Activated naive CD4-positive, alpha-beta T cell (primary cell): ENCODE measurements around the gene ZCCHC8.
"Not testable (repeated sequence)": the region's sequence is repeated elsewhere in the genome, so short reads cannot be mapped to it uniquely, and the experiment has no call there.

Source experiments
- DNase-seq, 4 experiments: peaks; one replicate each; lab custom pipeline; 2025; lab: John Stamatoyannopoulos, UW

Gene ZCCHC8

GRCh38 chr12:122508163-122508562 is 7.4 kb upstream of the ZCCHC8 start:
- DNase-seq = no peak

DNA sequence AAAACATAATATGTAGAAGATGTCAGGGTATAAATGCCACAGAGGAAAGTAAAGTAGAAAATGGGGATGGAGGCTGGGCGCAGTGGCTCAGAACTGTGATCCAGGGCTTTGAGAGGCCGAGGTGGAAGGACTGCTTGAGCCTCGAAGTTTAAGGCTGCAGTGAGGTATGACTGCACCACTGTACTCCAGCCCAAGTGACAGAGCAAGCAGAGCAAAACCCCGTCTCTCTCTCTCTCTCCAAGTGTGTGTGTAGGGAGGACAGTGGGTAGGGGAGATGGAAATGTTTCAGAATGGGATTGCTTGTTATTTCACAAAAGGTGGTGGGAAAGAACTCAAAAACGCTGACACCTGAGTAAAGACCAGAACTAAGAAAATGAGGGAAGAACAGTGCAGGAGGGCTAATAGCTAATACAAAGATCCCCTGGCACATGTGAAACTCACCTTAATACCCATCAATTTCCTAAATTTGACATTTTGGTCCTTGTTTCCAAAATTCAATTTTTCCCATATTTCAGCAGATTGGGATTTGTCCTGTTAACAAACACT is 5.7 kb upstream of the ZCCHC8 start:
- no peak for DNase-seq

GRCh38 chr12:122505419-122506051 is 4.8 kb upstream of the ZCCHC8 start:
- no peak for DNase-seq

GRCh38 chr12:122503783-122504590 is 3.3 kb upstream of the ZCCHC8 start:
- DNase-seq = no peak

DNA sequence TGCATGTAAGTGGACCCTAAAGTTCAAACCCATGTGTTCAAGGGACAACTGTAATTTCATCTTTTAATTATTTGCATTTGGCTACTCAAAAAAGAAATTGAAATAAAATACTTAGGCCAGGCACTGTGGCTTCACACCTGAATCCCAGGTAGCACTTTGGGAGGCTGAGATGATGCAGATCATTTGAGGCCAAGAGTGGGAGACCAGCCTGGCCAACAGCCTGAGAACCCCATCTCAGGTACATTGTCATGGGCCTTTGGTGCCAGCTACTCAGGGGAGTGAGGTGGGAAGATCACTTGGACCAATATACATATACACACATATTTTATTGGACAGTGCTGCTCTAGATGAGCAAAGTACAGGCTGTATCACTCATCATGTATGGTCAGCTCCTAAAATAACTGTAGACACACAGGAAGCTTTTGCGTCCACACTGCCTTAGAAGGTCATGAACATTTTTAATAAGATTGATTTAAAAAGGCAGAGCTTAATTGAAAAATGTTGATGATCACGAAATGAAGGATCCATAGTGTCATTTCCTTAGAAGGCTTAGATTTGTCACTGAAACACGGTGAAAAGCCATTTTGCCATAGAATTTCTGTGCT is 2.5 kb upstream of the ZCCHC8 start:
- DNase-seq = no peak

DNA sequence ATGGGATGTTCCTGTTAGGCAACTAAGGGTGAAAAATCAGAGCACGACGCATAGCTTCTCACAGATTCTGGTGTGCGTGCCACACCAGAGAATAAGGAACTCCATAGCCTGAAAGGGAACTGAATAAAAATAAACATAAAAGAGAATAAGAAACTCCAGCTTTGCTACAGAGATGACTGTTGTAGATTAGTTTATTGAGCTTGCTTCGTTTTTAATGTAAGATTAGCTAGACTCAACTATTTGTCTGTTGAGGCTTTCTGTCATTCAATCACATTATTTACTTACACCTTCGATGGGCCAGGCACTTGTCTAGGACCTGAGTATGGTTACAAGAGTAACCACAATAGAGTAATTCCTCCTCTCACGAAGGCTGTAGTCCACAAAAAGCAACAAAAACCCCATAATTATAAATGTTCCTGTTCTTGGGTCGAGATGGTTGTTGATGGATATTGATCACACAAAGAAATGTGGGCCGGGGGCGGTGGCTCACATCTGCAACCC is 807 bp upstream of the ZCCHC8 start:
- no peak for DNase-seq

GRCh38 chr12:122499991-122500684 is 594 bp downstream of the ZCCHC8 start:
- peak in 1 of 4 experiments; percentile 24 for DNase-seq

DNA sequence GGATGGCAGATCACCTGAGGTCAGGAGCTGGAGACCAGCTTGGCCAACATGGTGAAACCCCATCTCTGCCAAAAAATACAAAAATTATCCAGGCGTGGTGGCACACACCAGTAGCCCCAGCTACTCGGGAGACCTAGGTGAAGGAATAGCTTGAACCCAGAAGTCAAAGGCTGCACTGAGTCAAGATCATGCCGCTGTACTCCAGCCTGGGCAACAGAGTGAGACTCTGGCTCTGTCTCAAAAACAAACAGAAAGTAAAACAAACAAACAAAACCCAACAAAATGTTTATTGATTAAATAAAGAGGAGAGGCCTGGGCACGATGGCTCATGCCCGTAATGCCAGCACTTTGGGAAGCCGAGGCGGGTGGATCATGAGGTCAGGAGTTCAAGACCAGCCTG is 5.5 kb downstream of the ZCCHC8 start:
- DNase-seq = no peak

DNA sequence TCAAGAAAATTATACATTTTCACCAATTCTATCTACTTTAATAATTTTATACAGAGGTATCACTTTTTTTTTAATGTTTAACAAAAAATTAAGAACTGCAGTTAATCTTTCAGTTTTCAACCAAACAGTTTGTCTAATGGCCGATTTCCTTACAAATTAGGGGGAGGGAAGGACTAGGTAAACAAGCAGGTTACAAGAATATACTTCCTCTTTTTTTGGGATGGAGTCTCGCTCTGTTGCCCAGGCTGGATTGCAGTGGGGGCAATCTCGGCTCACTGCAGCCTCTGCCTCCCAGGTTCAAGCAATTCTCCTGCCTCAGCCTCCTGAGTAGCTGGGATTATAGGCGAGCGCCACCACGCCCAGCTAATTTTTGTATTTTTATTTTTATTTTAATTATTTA is 7.5 kb downstream of the ZCCHC8 start:
- DNase-seq = not testable (repeated sequence)

GRCh38 chr12:122491991-122492390 is 8.7 kb downstream of the ZCCHC8 start:
- no peak for DNase-seq

DNA sequence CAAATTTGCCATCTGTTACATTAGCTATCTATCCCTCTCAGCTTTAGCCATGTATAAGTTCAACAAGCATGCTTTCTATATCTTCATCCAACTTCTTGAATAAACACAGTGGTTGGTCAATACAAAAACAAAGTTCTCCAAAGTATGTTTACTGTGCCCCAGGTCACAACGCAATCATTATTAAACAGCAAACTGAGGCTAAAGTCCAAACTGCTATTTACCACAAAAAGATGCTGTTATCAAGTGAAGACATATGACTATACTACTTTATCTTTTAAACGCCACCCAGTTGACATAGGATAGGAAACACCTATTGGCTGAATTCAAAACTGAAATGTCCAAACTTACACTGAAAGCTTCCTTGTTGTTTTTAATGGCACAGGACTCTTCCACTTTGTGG is 11.7 kb downstream of the ZCCHC8 start:
- no peak for DNase-seq

GRCh38 chr12:122487807-122488206 is 12.9 kb downstream of the ZCCHC8 start:
- not testable (repeated sequence) for DNase-seq

GRCh38 chr12:122486805-122487426 is 13.8 kb downstream of the ZCCHC8 start:
- DNase-seq = no peak

DNA sequence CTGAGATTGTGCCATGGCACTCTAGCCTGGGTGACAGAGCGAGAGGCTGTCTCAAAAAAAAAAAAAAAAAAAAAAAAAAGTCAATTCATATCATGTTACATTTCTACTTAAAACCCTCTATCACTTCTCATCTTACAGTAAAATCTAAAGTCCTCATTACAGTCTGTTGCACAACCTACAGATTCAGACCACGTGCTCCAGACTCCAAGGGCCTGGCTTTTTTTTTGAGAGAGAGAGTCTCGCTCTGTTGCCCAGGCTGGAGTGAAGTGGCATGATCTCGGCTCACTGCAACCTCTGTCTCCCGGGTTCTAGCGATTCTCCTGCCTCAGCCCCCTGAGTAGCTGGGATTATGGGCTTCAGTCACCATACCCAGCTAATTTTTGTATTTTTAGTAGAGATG is 14.4 kb downstream of the ZCCHC8 start:
- DNase-seq = not testable (repeated sequence)

- DNase-seq = not testable (repeated sequence)
Measured at GRCh38 chr12:122484385-122484784, 16.3 kb downstream of the ZCCHC8 start.

DNA sequence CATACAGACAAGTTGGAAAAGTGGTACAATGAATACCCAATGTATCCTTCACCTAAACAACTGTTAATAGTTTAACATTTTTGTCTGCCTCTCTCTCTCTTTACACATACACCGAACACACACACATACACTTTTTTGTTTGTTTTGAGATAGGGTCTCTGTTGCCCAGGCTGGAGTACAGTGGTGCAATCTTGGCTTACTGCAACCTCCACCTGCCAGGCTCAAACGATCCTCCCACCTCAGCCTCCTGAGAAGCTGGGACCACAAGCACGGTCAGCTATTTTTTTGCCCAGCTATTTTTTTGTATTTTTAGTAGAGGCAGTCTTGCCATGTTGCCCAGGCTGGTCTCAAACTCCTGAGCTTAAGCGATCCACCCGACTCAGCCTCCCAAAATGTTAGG is 16.8 kb downstream of the ZCCHC8 start:
- no peak for DNase-seq

DNA sequence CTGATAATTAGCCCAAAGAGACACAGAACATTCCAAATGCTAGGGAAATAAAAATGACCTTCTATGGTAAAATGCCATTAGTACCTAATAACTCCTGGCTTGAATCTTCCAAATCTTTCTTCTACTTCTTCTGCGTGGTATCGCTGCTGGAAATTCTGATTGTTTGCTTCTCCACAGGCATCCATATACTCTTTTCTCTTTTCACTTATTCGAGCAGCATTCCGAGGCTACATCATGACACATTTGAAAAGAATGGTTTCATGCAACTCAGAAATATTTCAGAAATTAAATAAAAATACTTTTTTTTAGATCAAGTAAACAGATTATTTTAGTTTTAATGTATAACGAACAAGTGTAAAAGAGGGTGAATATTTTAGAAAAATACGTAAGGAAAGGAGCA is 18.9 kb downstream of the ZCCHC8 start:
- DNase-seq = no peak

GRCh38 chr12:122480753-122481152 is 20.0 kb downstream of the ZCCHC8 start:
- no peak for DNase-seq

DNA sequence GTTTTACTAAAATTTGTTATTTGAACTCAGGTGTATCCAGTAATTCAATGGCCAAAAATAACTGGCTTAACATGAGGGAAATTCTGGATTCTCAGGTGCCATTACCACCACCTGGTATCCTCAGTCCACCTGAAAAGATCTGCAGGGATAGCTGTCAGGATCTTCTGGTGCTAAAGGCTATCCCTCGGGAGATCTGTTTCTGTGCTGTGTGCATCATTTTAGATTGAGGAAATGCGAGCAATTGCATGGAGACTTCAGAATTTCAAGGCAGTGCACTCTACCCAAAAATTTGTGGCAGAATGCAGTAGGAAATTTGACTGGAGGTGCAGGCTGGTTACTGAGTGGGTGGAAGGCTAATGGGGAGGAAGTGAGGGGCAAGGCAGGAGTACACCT is 26.4 kb downstream of the ZCCHC8 start:
- DNase-seq = no peak

- peak in 1 of 4 experiments; percentile 10 for DNase-seq
Measured at GRCh38 chr12:122473543-122474323, 27.0 kb downstream of the ZCCHC8 start.
